H1 (cell line): ENCODE results near the gene RANBP3L.

Source experiments
- CEBPB ChIP-seq: IDR thresholded peaks from 2 replicates; pipeline ENCODE4 v1.6.1; 2012; ENCODE audit warnings: low read depth, low read length
- CTCF ChIP-seq, 3 experiments: IDR thresholded peaks; 1 replicate in 2 of 3; 2 replicates in 1 of 3; pipeline versions ENCODE4 v1.5.1 to v1.6.1; 2011; ENCODE audit warnings: low read length in 3 of 3, mild to moderate bottlenecking in 3 of 3, inconsistent platforms in 2 of 3, low read depth in 1 of 3, moderate library complexity in 1 of 3; ENCODE audit not compliant: insufficient read depth in 1 of 3; ENCODE audit errors: control extremely low read depth in 1 of 3
- EZH2 ChIP-seq: fragments of 200-600 bp; sonication (generic); IDR thresholded peaks from 2 replicates; pipeline ENCODE4 v1.7.1; 2012; ENCODE audit warnings: low read depth, mild to moderate bottlenecking, moderate library complexity, low read length, inconsistent platforms; ENCODE audit not compliant: severe bottlenecking
- MAFK ChIP-seq: IDR thresholded peaks from 2 replicates; pipeline ENCODE4 v1.6.1; 2012; ENCODE audit warnings: low read depth, mild to moderate bottlenecking, improper control_type of control experiment, low read length
- RAD21 ChIP-seq, 2 experiments: IDR thresholded peaks in 1 of 2; conservative IDR thresholded peaks in 1 of 2; 2 replicates each; pipeline ENCODE4 v1.6.1; 2011; ENCODE audit warnings: low read depth in 2 of 2, low read length in 2 of 2, improper control_type of control experiment in 1 of 2, inconsistent platforms in 1 of 2, mild to moderate bottlenecking in 1 of 2, moderate library complexity in 1 of 2
- TEAD4 ChIP-seq: IDR thresholded peaks from 2 replicates; pipeline ENCODE4 v1.6.1; 2012; ENCODE audit warnings: low read depth, low read length, inconsistent platforms, mixed read lengths
- ZNF274 ChIP-seq: IDR thresholded peaks from 2 replicates; pipeline ENCODE4 v1.7.0; 2012; ENCODE audit warnings: low read length, borderline replicate concordance; ENCODE audit errors: extremely low read depth

GRCh38 chr5:36205329-36205728 lies 96.4 kb downstream of the RANBP3L start:
- TF ChIP-seq MAFK = no peak
- TF ChIP-seq EZH2 = no peak
- no peak for TF ChIP-seq RAD21 (IDR thresholded peaks at IDR 0.05 in 1 of 2, conservative IDR thresholded peaks at IDR 0.05 in 1 of 2; ENCODE audit: low read depth in 2 of 2, low read length in 2 of 2)
- TF ChIP-seq CTCF (IDR thresholded peaks at IDR 0.05; ENCODE audit: control extremely low read depth in 1 of 3, insufficient read depth in 1 of 3, low read depth in 1 of 3, low read length in 3 of 3) = no peak
- TF ChIP-seq TEAD4 = no peak
- no peak for TF ChIP-seq ZNF274
- TF ChIP-seq CEBPB = no peak
